Astrocyte (in vitro differentiated cells and primary cell): ENCODE data around the gene TET2.

Source experiments
- CTCF ChIP-seq: IDR thresholded peaks from 2 replicates; pipeline ENCODE4 v1.5.1; 2011; ENCODE audit warnings: low read depth, mild to moderate bottlenecking, inconsistent platforms, low read length, moderate library complexity; ENCODE audit not compliant: insufficient read depth
- EZH2 ChIP-seq: IDR thresholded peaks from 2 replicates; pipeline ENCODE4 v1.6.1; 2012; ENCODE audit warnings: mild to moderate bottlenecking, low read length, inconsistent platforms; ENCODE audit not compliant: insufficient read depth

- no peak for TF ChIP-seq EZH2
- TF ChIP-seq CTCF, result no peak
Observed at GRCh38 chr4:105282489-105282888, 135.8 kb downstream of the TET2 start.
